GM19351 (cell line): ENCODE results near the gene CALML6.

ENCODE experiments used
- ATAC-seq: cut with Tn5 transposase; IDR thresholded peaks from one replicate; pipeline ENCODE4 v1.9.1; 2021; ENCODE audit warnings: mild to moderate bottlenecking, moderate library complexity; ENCODE audit not compliant: unreplicated experiment

The CALML6 gene

DNA sequence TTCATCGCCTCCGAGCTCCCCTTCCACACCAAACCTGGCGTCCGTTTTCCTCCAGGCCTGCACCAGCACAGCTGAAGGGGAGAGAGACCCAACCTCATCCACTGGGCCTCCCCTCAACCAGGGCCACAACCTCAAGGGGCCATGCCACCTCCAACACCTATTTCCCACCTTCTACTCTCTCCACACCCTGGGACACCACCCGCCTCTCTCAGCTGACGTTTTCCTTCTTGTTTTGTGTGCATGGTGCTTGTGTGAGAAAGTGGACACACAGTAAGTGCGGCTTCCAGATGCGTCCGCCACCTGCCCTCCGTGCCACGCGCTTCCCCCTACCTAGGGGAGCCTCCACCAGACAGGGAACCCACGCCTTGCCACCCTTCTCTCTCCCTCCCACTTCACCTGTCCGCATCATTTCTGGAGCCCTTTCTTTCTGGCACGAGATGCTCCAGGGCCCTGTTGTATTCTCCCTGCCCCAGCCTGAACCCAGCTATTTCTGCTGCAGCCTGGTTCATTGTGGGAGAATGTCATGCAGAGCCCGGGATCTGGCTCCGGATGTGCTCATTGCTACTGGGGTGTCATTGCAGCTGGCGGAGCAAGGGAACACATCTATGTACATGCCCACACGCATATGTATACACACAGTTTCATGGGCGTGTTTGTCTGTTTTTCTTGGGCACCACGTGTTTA, 22.8 kb upstream of the CALML6 start:
- ATAC-seq: no peak

DNA sequence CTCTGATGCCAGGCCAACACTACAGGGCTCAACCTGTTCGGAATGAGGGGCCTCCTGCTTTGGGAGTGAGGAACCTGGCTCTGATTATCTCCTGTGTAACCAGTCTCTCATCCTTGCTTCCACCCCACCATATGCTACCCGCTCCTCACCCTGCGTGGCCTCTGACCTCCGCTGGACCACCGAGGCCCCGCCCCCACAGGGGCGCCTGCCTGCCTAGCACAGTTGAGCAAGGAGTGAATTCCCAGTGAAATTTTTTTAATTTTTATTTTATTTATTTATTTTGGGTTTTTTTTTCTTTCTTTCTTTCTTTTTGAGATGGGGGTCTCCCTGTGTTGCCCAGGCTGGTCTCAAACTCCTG, 22.3 kb upstream of the CALML6 start:
- ATAC-seq: no peak

DNA sequence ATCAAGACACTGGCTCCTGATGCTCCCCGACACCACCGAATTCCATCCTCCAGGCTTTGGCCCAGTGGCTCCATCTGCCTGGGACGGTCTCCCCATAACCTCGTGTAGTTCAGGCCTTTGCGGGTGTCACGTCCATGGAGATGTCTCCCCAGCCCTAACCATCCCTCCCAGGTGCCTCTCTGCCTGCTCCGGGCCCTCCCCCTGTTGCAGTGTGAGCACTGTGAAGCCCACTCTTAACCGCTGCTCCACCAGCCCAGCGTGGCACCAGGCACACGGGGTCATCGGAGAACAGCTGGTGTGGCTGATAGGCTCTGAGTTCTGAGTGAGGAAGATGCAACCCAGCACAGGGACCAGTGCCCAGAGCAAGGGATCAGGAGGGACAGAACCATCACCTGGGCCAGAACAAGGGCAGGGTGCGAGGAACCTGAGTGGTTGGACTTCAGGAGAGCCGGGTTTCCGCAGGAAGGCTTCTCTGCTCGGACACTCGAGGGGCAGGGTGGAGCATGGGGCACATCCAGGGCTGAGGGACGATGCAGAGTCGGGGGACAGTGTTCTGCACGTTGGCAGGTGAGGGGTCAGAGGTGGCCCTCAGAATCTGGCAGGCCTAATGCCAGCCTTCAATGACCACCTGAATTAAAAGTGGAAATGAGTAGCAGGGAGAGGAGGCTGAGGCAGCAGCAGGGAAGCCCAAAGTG, 21.6 kb upstream of the CALML6 start:
- ATAC-seq: no peak

DNA sequence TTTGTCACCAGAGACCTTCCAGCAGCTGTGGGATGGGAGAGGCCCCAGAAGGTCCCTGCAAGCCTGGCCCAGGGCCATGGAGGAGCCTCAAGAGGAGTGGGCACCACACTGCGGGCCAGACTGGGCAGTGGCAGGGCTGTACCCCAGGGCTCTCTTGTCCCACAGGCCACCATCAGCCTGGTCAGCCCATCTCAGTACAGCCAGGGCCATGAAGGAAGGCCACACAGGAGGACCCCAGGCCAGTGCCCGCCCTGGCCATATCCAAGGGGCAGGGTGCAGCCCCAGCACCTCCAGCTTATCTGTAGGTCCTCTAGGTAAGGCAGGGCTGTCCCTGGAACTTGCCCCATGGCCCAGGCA, 21.1 kb upstream of the CALML6 start:
- ATAC-seq: no peak

DNA sequence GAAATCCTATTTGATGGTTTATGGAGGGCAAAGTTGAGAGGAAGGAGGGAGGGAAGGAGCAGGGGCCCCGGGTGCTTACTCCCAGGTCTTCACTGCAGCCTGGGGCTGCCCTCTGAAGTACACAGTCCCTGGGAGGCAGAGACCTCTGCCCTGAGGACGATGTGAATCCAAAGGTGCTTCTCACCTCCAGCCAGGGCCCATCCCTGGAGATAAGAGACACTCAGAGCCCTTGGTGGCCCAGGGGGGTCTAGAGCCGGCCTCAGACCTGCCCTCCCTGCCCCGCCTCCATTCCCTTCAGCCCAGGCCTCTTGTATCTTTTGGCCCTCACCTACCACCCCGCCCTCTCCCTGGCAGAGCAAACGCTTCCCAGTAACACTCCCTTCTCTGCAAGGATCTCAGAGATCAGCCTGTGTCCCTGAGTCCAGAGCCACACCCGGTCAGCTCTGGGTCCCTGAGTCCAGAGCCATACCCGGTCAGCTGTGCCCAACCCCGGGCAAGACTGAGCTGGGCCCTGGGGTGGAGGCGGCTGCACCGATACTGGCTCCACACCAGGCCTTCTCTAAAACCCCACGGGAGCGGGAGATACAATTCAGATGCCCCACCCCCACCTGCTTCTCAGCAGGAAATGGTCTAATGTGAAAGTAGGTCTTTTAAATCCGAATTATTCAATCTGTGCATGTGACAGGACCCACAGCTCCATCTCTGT, 20.6 kb upstream of the CALML6 start:
- ATAC-seq: no peak

DNA sequence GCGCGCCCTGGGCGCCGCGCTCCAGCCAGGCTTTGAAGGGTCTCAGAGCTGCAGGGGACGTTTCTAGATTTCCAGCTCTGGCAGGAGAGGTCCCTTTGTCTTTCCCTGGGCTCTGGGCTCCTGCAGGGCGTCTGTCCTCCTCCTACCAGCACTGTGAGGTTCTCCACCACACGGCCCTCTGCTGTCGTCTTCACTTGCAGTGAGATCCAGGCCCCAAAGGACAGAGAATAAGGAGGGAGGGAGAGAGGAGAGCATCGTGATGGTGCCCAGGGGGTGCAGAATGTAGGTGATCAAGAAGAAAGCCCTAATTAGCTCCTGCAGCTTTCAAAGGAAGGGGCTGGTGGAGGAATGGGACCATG, 20.0 kb upstream of the CALML6 start:
- ATAC-seq: no peak

DNA sequence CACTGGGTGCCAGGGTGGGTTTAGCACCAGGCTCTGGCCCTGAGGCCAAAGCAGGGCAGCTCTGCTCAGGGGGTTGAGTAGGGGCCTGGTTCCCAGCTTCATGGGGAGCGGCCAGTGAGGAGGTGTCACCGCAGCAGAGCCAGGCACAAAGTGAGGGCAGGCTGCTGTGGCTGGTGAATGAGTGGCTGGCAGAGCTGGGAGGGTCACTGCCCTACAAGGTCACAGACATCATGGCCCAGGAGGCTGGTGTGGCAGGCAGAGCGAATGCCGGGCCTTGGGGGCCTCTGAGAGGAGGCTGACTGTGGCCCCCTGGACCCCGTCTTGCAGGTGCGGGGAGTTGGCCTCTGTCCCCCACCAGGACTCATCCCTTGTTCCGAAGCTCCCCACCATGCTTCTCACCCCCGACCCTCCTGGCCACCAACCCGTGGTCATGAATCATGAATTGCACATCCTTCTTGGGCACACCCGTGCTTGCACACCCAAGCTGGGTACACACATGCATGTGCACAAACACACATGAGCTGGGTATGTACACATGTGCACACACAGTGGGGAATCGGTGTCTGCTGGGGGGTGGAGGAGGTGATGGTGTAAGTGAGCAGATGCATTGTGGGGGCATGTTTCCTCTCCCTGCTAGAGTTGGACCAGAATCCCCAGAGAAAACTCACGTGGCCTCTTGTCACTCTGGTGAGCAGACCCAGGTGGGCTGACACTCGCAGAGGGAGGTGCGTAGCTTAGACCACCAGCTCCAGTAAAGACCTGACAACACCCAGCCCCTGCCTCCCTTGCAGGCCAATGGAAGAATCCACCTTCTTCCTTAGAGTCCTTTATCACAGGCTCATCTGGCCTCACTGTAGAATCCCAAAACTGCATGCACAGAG, 19.4 kb upstream of the CALML6 start:
- ATAC-seq: no peak

DNA sequence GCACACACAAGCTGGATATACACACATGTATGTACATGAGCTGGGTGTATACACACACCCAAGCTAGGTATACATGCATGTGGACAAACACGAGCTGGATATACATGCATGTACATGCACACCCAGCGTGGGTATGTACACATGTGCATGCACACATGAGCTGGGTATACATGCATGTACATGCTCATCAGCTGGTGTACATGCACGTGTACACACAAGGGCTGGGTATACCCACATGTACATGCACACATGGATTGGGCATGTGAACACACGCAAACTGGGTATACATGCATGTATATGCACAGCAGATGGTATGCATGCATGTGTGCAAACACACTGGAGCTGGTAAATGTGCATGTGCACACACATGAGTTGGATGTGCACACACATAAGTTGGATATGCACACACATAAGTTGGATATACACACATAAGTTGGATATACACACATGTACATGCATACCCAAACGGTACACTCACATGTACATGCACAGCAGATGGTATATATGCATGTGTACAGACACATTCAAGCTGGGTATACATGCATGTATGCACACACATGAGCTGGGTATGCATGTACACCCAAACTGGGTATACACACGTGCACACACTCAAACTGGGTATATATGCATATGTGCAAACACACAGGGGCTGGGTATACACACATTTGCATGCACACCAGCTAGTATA, 16.7 kb upstream of the CALML6 start:
- no peak for ATAC-seq

DNA sequence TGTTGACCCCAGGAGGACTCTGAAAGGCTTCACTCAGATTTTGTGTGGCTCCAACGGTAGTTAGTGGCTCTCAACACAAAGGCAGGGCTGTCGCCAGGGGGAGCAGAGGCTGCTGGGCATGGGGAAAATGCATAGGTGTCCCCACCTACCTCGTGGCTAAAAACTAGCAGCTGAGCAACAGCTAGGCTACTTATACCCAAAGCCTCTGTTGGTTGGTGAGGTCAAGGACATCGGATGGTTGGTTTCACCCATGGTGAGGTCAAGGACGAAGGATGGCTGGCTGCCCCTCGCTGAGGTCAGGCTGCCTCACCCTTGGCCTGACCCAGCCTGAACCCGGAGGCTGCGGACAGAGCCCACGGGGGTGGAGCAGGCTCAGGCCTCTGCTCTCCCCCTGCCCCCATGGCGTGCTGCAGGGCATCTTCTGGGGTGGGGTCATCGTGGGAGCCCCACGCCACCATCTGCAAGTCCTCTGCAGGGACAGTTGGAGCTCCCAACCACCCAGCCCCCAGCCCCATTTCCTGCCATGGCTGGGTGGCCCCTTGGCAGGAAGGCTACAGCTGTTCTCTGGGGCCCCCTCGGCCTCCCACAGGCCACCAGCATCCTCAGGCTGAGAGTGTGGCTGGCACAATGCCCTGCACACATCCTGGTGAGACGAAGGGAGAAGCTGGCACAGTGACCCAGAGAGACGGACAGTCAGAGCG, 15.6 kb upstream of the CALML6 start:
- no peak for ATAC-seq

DNA sequence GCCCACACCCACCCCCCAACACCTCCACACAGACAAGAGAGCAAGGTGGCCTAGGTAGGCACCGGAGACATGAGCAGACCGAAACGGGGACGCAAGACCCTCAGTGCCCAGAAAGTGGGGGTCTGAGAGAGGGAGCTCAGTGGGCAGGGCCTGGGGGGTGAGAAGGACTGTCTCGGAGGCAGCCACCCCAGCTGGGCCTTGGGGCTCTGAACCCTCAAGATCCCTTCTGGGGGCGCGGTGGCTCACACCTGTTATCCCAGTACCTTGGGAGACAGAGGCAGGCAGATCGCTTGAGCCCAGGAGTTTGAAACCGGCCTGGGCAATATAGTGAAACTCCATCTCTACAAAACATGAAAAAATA, 15.1 kb upstream of the CALML6 start:
- ATAC-seq: no peak

DNA sequence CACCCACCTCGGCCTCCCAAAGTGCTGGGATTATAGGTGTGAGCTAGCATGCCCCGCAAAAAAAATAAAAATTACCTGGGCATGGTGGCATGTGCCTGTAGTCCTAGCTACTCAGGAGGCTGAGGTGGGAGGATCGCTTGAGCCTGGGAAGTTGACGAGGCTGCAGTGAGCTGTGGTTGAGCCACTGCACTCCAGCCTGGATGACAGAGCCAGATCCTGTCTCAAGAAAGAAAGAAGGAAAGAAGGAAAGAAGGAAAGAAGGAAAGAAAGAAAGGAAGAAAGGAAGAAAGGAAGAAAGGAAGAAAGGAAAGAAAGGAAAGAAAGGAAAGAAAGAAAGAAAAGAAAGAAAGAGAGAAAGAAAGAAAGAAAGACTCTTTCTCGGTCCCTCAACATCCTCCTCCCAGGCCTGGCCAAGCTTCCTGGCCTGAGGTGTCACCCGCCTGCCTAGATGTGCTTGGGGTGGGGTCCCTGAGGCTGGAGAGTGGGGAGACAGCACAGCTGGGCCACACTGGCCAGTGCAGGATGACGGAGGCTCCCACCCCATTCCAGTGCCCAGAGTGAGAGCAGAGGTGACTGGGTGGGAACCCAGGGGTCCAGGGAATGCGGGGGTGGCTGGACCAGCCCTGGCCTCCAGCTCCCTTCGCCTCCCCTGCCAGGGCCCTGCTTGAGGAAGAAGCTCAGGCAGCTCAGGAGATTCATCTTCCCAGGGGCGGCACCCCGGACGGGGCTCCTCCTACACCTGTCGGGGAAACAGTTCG, 14.0 kb upstream of the CALML6 start:
- ATAC-seq: no peak

DNA sequence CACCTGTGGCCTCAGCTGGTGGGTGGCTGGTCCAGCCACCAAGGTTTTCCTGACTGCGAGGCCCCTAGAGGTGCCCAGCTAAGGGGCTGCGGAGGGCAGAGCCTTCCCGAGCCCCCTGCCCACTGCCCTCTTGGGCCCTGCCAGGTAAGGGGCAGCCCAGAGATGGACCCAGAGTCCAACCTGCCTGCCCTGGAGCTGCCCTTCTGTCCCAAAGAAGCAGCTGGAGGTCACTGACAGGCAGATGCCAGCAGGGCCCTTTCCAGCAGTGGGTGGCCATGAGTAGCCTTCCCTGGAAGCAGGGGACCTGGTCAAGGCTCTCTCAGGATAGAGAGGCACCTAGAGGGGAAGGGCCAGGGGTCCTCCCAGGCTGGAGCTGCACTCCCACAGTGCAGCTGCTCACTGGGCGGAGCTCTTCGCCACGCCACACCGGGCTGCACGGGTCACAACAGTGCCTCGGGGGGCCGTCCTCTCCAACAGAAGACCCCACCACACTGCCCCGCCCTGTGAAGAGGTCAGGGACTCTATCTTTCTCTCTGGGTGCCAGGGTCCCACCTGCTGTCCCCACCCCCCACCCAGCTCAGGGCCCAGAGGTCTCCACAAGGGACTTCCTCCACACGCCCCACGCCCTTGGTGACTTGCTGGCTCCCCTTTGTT, 13.3 kb upstream of the CALML6 start:
- no peak for ATAC-seq

DNA sequence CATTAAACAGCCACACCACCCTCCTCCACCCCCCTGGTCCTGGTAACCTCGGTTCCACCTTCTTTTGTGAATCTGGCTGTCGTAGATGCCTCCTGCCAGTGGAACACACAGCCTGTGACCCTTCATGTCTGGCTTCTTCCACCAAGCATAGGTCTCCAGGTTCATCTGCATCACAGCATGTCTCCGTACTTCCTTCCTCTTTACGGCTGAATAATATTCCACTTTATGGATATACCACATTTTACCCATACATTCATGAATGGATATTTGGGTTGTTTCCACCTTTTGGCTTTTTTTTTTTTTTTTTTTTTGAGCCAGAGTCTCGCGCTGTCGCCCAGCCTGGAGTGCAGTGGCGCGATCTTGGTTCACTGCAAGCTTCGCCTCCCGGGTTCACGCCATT, 11.8 kb upstream of the CALML6 start:
- ATAC-seq: no peak

DNA sequence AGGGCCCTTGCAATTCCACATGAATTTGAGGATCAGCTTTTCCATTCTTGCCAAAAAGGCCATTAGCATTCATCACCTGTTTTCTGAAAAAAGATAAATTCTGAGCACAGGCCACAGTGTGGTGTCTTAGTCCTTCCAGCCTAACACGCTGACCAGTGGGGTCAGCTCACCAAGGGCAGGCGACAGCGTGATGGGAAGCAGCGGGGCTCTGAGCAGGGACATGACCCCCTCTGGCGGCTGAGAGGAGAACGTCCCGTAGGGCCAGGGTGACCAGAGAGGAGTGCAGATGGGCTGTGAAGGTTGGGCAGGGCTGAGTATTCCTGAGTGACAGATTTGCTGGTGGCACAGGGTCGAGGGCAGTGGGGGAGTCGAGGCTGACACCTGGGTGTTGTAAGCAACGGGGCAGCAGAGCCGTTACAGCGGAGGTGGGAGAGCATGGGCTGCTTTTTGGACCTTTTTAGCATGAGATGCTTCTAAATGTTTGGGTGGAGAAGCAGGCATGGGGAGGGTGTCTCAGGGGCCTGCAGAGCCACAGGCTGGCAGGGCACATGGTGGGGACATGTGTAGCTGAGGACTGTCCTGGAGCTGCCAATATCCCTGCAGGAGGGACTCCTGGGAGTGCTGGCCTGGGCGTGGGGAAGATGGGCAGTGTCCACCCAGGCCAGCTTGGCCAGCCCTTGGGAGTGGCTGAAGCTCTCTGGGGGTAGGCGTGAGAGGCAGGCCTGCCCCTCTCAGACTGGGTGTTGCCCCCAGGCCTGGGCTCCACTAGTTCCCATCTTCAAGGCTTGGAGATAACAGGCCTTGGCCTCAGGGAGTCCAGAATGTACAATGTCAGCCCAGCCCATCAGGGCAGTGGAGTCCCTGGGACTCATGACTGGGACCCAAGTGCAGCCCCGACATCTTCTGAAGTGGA, 8.6 kb upstream of the CALML6 start:
- no peak for ATAC-seq

DNA sequence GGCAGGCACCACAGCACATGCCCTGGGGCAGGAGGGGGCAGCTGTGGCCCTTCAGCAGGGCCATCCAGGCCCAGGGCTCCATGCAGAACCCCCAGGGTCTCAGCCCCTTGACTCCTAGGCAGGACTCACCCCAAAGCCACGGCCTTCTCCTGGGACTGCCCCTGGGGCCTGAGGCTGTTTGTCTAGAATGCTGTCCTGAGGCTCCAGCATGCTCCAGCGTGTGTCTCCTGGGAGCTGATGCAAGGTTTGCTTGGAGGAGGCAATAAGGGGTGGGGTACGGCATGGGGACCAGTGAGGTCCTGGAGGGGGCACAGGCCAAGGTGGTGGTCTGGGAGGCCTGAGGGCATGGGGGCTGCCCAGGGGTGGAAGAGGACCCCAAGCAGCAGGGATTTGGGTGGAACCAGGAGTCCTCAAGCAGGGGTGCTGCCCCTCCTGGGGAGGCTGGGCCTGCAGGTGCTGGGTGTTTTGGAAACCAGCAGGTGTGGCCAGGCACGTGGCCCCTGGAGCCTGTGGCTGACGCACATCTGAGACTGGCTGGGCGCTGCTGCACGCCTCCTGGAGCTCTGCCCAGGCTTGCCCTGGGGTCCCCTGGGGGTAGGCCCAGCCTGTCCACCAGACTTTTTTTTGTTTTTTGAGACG, 7.8 kb upstream of the CALML6 start:
- ATAC-seq: no peak

DNA sequence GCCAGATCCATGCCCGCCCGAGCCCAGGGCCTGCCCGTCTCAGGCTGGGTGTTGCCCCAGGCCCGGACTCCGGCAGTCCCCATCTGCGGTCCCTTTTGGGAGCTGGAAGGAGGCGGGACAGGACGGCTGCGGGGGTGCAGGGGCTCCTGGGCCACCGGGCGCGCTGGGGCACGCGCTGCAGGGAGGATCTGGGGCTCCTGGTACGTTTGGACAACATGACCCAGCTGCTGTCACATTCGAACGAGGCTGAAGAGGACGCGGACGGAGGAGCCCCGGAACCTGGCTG, 6.6 kb upstream of the CALML6 start:
- ATAC-seq: no peak

DNA sequence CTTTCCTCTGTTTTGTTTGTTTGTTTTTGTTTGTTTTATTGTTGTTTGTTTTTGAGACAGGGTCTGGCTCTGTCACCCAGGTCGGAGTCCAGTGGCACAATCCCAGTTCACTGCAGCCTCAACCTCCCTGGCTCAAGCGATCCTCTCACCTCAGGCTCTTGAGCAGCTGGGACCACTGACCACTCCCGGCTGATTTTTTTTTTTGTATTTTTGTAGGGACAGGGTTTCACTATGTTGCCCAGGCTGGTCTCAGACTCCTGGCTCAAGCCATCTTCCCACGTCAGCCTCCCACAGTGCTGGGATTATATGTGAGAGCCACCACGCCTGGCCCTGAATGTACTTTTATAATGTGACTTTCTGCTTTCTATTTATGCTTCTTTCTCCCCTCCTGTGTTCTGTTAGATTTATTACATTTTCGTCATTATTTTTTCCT, 5.0 kb upstream of the CALML6 start:
- ATAC-seq: no peak
